Left ventricle myocardium inferior (tissue), 1 donor: ENCODE results near the gene SLC28A2. TPM values are rescaled to one million over a fixed set of nuclear protein-coding genes. Genes with fewer than 3 reads are reported as not detected.
"Not testable (repeated sequence)": the region's sequence is repeated elsewhere in the genome, so short reads cannot be mapped to it uniquely, and the experiment has no call there.

Experiments
- DNase-seq: peaks from one replicate; pipeline ENCODE4 v3.0.0-alpha.2; 2020
- H3K27ac ChIP-seq: fragments of 200-600 bp; replicated peaks from 2 replicates; pipeline ENCODE4 v1.8.0; 2021
- H3K27me3 ChIP-seq: fragments of 200-600 bp; 2 replicates; pipeline ENCODE4 v1.8.0; 2021; ENCODE audit warnings: low read depth
- H3K36me3 ChIP-seq: fragments of 200-600 bp; 2 replicates; pipeline ENCODE4 v1.8.0; 2021
- H3K4me1 ChIP-seq: fragments of 200-600 bp; 2 replicates; pipeline ENCODE4 v1.8.0; 2021
- H3K4me3 ChIP-seq: fragments of 200-600 bp; 2 replicates; pipeline ENCODE4 v1.8.0; 2021; ENCODE audit warnings: mild to moderate bottlenecking, moderate library complexity
- H3K9me3 ChIP-seq: fragments of 200-600 bp; replicated peaks from 2 replicates; pipeline ENCODE4 v1.8.0; 2021
- CTCF ChIP-seq: fragments of 200-600 bp; IDR thresholded peaks from 2 replicates; pipeline ENCODE4 v1.8.0; 2021; ENCODE audit warnings: antibody characterized with exemption, mild to moderate bottlenecking, borderline replicate concordance
- intact Hi-C: fragments of 100-400 bp; cut with micrococcal nuclease; formaldehyde crosslinking; loops from one replicate; pipeline ENCODE4 v1.11.0; 2022
- total RNA-seq: library from RNA; stranded (reverse); fragmentation: NEBNext Ultra II Directional; extraction: Animal tissue kit (Norgen Biotek cat#: 25700); gene quantifications from one replicate; pipeline ENCODE4 v1.2.1, GENCODE V29; 2021
- donor health status: DM: no; HTN: yes; CAD: no; lungs with severe emphysema.

SLC28A2 gene
- total RNA-seq, 1 donor from 2014 or later = not detected

GRCh38 chr15:45230245-45230965 is 21.6 kb upstream of the SLC28A2 start:
- Histone ChIP-seq H3K27ac (no peak overlapping the region), H3K4me1 (peaks cover 16% of the 10 kb centered on the region), H3K4me3 (no peak overlapping the region), H3K27me3 (no peaks in the 10 kb centered on the region), H3K9me3 (peaks cover 20% of the 10 kb centered on the region), H3K36me3 (no peaks in the 10 kb centered on the region)
- DNase-seq = no peak
- intact Hi-C loops = no loop called here
- no peak for TF ChIP-seq CTCF

DNA sequence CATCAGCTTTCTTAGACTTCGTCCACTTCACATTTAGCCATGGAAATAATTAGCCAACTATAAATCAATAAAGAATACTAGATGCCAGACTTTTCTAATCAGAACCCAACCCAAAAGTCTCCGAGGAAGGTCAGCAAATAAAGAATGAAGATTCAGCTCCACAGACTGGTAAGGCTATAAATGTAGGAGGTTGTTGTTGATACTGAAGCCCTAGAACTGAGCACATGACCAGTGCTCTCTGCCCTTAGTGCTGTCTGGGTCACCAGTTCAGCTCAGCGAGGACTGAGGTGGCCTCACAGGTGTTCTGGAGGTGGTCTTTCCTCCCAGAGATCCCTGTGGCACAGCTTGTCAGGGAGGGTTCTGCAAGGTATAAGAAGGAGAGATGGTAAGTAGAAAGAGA is 20.9 kb upstream of the SLC28A2 start:
- no peak for DNase-seq
- Histone ChIP-seq H3K27ac (no peak overlapping the region), H3K4me1 (peaks cover 16% of the 10 kb centered on the region), H3K36me3 (no peaks in the 10 kb centered on the region), H3K4me3 (no peak overlapping the region), H3K9me3 (peaks cover 26% of the 10 kb centered on the region), H3K27me3 (no peaks in the 10 kb centered on the region)
- intact Hi-C loops = no loop called here
- no peak for TF ChIP-seq CTCF

DNA sequence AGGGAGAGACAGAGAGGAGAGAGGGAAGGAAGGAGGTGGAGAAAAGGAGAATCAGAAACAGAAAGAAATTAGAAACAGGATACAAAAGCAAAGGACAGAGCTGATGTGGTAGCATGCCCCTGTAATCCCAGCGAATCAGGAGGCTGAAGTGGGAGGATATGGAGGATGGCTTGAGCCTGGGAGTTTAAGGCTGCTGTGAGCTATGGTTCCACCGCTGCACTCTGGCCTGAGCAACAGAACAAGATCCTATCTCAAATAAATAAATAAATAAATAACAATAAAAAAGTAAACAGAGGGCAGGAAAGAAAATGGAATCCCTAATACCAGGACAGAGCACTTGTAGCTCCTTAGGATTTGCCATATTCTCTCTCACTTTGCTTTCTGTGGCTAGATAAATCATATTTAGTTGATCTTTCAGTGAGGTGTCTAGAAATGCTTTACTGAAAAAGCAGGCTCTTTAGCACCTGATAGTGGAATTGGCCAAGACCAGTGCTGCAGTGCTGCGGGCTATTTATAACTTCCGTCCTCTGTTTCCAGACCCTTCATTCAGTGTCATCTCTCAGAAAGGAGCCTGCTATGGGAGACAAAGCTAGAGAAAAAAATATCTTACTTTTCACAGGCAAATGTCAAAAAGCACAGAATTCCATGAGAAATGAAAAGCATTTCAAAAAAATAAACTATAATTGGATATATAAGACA is 20.0 kb upstream of the SLC28A2 start:
- no peak overlapping the region for H3K4me3 ChIP-seq
- H3K27me3 ChIP-seq = no peaks in the 10 kb centered on the region
- no peak for DNase-seq
- TF ChIP-seq CTCF = no peak
- no peaks in the 10 kb centered on the region for H3K36me3 ChIP-seq
- peaks cover 26% of the 10 kb centered on the region for H3K9me3 ChIP-seq
- H3K27ac ChIP-seq = peak overlapping the region; percentile 70
- peaks cover 16% of the 10 kb centered on the region for H3K4me1 ChIP-seq
- intact Hi-C loops = no loop called here

DNA sequence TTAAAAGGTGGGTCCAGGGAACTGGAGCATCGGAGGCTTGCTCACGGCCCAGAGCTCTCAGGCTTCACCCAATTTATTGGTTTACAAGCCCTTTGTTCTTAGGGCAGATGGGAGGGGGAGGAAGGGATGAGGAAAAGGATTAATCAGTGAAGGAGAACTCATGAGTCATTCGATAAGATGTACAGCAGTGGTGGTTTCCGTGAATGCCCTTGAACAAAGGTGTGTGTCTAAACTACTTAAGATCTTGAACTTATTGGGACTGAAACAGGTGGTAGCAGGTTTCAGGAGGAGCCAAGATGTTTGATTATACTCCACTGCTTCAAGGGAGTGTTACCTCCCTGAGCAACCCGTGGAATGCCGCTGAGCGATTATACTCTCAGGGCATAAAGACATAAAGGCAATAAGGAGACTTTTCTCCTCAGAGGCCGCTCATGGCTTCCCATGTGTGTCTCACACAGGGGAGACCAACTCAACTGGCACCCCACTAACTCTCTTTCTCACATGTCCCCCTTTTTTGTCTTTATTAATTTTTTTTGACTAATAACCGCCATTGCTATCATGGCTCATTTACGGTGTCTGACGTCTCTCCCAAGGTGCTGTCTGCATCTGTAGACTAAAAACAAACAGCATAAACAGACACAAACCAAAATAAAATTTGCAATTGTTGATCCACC is 17.3 kb upstream of the SLC28A2 start:
- H3K27ac ChIP-seq = no peak overlapping the region
- no peak for TF ChIP-seq CTCF
- intact Hi-C loops = no loop called here
- DNase-seq = no peak
- no peaks in the 10 kb centered on the region for H3K36me3 ChIP-seq
- no peak overlapping the region for H3K4me3 ChIP-seq
- H3K9me3 ChIP-seq = peaks cover 39% of the 10 kb centered on the region
- H3K27me3 ChIP-seq = no peaks in the 10 kb centered on the region
- H3K4me1 ChIP-seq = peaks cover 16% of the 10 kb centered on the region

GRCh38 chr15:45236806-45237205 is 15.2 kb upstream of the SLC28A2 start:
- intact Hi-C loops, H3K4me1 ChIP-seq, H3K27me3 ChIP-seq, H3K36me3 ChIP-seq, H3K27ac ChIP-seq, H3K4me3 ChIP-seq, DNase-seq: not testable (repeated sequence)
- H3K9me3 ChIP-seq = peaks cover 60% of the 10 kb centered on the region
